Islet of Langerhans (tissue), 1 donor: ENCODE data around the gene PTPRC.
"Not testable (repeated sequence)": the region's sequence is repeated elsewhere in the genome, so short reads cannot be mapped to it uniquely, and the experiment has no call there.

Experiments used
- FAIRE-seq: peaks from one replicate; lab custom pipeline; 2011; peaks lifted over from hg19 to GRCh38; lab: Jason Lieb, UNC

Gene PTPRC, protein sequence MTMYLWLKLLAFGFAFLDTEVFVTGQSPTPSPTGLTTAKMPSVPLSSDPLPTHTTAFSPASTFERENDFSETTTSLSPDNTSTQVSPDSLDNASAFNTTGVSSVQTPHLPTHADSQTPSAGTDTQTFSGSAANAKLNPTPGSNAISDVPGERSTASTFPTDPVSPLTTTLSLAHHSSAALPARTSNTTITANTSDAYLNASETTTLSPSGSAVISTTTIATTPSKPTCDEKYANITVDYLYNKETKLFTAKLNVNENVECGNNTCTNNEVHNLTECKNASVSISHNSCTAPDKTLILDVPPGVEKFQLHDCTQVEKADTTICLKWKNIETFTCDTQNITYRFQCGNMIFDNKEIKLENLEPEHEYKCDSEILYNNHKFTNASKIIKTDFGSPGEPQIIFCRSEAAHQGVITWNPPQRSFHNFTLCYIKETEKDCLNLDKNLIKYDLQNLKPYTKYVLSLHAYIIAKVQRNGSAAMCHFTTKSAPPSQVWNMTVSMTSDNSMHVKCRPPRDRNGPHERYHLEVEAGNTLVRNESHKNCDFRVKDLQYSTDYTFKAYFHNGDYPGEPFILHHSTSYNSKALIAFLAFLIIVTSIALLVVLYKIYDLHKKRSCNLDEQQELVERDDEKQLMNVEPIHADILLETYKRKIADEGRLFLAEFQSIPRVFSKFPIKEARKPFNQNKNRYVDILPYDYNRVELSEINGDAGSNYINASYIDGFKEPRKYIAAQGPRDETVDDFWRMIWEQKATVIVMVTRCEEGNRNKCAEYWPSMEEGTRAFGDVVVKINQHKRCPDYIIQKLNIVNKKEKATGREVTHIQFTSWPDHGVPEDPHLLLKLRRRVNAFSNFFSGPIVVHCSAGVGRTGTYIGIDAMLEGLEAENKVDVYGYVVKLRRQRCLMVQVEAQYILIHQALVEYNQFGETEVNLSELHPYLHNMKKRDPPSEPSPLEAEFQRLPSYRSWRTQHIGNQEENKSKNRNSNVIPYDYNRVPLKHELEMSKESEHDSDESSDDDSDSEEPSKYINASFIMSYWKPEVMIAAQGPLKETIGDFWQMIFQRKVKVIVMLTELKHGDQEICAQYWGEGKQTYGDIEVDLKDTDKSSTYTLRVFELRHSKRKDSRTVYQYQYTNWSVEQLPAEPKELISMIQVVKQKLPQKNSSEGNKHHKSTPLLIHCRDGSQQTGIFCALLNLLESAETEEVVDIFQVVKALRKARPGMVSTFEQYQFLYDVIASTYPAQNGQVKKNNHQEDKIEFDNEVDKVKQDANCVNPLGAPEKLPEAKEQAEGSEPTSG (N-terminal part only)

DNA sequence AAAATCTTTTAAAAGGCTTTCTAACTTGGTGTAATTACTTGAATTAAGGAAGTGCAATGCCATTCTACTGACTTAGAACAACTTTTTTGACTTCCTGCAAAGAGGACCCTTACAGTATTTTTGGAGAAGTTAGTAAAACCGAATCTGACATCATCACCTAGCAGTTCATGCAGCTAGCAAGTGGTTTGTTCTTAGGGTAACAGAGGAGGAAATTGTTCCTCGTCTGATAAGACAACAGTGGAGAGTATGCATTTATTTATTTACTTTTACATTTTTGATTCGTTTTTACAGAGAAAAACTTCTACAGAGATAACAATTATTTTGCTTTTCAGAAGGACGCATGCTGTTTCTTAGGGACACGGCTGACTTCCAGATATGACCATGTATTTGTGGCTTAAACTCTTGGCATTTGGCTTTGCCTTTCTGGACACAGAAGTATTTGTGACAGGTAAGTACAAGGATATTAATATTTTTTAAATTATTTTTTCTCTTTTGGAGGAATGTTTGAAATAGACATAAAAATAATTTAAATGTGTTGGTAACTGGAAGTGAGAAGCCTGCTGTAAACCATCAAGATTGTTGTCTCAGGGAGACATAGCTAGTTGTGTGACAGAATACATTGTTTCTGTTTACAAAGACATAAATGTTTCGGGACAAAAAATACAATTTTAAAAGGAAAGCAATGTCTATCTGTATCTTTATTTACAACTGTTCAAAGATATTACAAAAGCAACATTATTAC is at the start of gene PTPRC:
PTPRC (plus strand) TSS at position 147 of the 742 bp plus-strand sequence; CDS start at position 376, 229 bp downstream.
- no peak for FAIRE-seq

- FAIRE-seq: no peak
Observed at GRCh38 chr1:198590454-198590853, 48.4 kb upstream of the PTPRC start.

DNA sequence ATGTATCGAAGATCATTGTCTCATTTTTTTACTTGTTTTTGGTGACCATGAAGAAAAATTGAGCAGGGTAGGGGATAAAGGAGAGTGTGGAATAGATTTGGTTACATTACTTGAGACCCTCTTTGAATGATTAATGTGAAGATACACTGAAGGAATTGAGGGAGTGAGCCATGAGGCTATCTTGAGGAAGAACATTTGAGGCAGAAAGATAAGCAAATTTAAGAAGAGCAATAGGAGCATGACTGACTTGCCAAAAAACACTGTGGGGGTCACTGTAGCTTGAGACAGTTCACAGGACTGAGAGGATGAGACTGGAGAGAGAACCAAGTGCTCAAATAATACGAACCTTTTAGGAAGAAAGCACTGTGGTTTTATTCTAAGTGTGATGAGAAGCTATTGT is 43.1 kb upstream of the PTPRC start:
- FAIRE-seq: no peak

GRCh38 chr1:198597690-198598430 is 41.0 kb upstream of the PTPRC start:
- FAIRE-seq: no peak

GRCh38 chr1:198598796-198599321 is 40.0 kb upstream of the PTPRC start:
- FAIRE-seq: no peak

- no peak for FAIRE-seq
Observed at GRCh38 chr1:198599749-198600148, 39.1 kb upstream of the PTPRC start.

DNA sequence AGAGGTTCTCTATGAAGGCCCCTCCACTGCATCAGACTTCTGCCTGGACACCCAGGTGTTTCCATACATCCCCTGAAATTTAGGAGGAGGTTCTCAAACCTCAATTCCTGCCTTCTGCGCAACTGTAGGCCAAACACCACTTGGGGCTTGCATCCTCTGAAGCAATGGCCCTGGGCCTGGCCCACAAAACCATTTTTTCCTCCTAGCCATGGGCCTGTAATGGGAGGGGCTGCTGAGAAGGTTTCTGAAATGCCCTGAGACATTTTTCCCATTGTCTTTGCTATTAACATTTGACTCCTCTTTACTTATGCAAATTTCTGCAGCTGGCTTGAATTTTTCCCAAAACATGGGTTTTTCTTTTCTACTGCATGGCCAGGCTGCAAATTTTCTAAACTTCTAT is 37.9 kb upstream of the PTPRC start:
- no peak for FAIRE-seq

- FAIRE-seq: not testable (repeated sequence)
Observed at GRCh38 chr1:198601310-198601709, 37.5 kb upstream of the PTPRC start.

DNA sequence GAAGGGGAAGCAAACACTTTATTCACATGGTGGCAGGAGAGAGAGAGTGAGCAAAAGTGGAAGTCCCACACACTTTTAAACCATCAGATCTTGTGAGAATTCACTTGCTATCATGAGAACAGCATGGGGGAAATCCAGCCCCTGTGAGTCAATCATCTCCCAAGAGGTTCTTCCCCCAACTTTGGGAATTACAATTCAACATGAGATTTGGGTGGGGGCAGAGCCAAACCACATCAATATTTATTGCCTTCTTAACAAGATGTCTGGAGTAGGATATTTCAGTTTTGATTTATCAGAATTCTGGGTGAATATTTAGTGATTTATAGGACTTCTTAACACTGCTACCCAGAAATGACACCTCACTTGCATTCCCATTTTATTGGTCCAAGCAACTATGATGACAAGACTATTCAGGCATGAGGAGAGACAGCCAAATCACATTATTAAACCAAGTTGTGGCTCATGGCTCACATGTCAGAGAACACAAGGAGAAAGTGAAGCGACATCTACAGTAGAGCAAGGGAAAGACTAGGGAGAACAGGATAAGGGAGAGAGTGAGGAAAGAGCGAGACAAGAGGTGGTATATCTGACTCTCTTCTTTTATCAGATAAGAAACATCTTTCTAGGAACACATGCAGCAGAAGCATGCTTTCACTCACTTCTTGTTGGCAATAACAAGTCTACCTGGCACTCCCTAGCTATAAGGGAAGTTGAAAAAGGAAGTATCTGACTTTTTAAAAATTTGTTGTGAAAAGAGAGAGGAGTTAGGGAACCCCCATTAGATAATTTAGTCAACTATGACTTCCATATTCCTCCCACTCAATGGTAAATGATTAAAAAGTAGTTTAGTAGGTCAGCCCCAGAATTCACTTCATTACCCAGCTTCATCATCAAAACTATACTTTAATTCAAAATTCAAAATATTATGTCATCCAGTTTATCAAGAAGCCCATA is 36.6 kb upstream of the PTPRC start:
- no peak for FAIRE-seq

DNA sequence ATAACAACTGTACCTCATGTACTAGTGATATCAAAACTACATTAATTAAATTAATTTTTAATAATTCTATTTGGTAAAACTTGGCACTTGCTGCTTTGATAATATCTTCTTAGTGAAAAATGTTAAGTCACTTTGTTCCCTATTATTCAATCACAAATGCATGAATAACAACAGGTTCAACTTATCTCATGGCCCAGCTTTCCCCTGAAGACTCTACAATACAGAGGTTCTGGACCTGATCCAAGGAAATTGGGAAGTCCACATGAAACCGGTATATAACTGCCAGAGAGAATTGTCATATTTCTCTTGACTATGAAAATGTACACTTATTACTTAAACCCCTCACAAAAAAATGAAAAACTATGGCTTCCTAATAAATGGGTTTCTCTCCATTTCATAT is 33.9 kb upstream of the PTPRC start:
- no peak for FAIRE-seq

GRCh38 chr1:198605406-198605805 is 33.4 kb upstream of the PTPRC start:
- FAIRE-seq: no peak

- FAIRE-seq: no peak
Observed at GRCh38 chr1:198606020-198606438, 32.8 kb upstream of the PTPRC start.

DNA sequence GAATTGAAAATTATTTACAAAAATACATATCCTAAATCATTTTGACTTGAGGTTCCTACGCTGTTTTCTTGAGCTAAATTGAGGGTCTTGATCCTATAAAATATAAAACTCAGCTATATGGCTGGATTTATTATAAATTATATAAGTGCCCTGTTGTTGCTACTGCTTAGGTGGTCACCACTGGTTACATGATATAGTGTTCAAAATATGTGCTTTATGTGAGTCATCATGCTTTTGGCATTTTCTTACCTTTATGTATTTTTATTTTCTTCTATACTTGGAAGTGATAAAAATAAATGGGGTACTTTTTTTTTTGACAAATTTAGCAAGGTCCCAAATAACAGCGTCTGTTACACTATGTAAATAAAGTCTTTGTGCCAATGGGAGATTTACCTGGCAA is 31.1 kb upstream of the PTPRC start:
- FAIRE-seq: no peak

DNA sequence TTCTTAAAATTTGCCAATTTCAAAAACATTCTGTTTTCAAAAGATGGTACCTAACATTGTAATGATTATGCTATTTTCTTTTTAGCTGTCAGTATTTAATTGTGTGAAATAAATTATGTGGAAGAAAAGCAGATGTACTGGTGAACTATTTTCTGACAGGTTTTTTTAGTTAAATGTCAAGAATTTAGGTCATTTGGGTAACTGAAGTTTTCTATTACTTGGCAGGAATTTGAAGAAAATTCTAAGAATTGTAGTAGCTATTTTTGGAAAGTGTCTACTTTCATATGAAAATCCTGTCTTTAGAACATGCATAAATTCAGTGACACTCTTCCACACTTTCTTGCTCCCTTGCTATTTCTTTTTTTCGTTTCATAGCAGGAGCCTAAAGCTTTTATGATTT is 28.5 kb upstream of the PTPRC start:
- no peak for FAIRE-seq

- FAIRE-seq: no peak
Observed at GRCh38 chr1:198611219-198611618, 27.6 kb upstream of the PTPRC start.

DNA sequence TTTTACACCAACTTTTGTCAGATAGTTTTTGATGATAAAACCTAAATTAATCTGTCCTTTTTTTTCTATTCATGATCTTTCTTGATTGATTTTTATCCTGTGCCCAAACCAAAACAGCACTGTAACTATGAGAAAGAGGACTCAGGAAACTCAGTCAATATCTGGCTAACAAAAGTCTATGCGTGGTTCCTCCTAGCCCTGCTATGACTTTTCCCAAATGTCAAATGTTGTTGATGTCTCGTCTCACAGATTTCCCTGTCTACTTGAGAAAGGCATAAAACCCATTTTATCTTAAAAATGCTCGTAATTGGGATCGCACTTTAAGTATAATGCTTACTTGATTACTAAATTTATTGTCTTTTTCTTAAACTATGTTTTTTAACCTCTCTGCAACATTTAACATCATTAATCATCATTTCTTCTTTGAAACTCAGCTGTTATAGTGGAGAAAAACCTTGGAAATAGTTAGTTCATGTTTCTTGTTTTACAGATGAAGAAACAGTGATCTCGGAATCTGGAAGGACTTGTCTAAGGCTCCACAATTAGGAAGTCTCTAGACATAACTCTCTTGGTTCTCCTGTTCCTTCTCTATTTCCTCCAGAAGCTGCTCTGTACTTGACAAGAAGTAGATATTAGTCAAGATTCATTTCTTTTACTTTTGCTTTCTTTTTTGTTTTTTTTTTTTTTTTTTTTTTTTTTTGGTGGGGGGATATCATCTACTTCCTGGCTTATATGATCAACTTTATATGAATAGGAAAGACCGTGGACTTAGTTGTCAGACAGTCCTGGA is 26.2 kb upstream of the PTPRC start:
- FAIRE-seq: no peak

DNA sequence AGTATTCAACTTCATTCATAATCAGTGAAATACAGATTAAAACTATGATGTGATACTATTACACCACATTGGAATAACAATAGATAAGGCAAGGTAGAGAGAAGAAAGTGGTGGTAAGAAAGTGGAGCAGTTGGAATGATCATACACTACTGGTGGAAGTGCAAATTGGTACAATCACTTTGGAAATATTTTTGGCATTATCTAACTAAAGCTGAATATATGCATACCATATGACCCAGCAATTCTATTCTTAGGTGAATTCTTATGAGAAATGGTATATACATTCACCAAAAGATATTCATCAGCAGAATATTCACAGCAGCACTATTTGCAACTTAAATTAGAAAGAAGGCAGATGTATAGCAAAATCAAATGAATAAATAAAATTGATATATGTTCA is 21.4 kb upstream of the PTPRC start:
- FAIRE-seq: no peak

- no peak for FAIRE-seq
Observed at GRCh38 chr1:198619375-198620140, 19.3 kb upstream of the PTPRC start.
